Measurements from ENCODE around the gene EIF4A2. TPM values are rescaled to one million over a fixed set of nuclear protein-coding genes. Genes with fewer than 3 reads are reported as not detected.
A peak's percentile ranks its signal among the peaks of the same experiment; 100 is the strongest.

The EIF4A2 gene
- total and polyA plus RNA-seq, 9 of the 15 experiments (the other 6 are each of a cell fraction or from before 2014, with no cell fraction given): 307 to 754 (median 435) TPM

- TF ChIP-seq ZNF277 (CRISPR knock-in tag; IDR thresholded peaks at IDR 0.05; ENCODE audit: borderline replicate concordance) (no peak), ATF6 (CRISPR knock-in tag; IDR thresholded peaks at IDR 0.05) (no peak; the same call in 1 of the 2 replicates), RBM22 (IDR thresholded peaks at IDR 0.05; ENCODE audit: low read depth, low read length, poor library complexity, severe bottlenecking) (no peak), ZSCAN29 (IDR thresholded peaks at IDR 0.05) (peak; percentile 59; the same call in 1 of the 2 replicates), TEAD1 (CRISPR knock-in tag; IDR thresholded peaks at IDR 0.05) (peak; percentile 82 to 97), E2F3 (CRISPR knock-in tag; IDR thresholded peaks at IDR 0.05) (no peak), ESRRA (IDR thresholded peaks at IDR 0.05; ENCODE audit: borderline replicate concordance, low read depth) (peak; percentile 64), SRF (CRISPR knock-in tag; IDR thresholded peaks at IDR 0.05) (no peak; a peak in 1 of 4 replicates), ARNT (IDR thresholded peaks at IDR 0.05) (peak; percentile 90 to 97), ZNF124 (CRISPR knock-in tag; IDR thresholded peaks at IDR 0.05) (no peak), TRIM28 (IDR thresholded peaks at IDR 0.05) (no peak)
These were observed at the start of gene EIF4A2 (continued) for GRCh38 chr3:186783058-186783730.

All from K562 (cell line).